GM19395 (cell line): Measurements from ENCODE around the gene SMAD6.

ENCODE experiments used
- ATAC-seq: cut with Tn5 transposase; IDR thresholded peaks from one replicate; pipeline ENCODE4 v1.9.1; 2021; ENCODE audit warnings: mild to moderate bottlenecking, moderate library complexity; ENCODE audit not compliant: unreplicated experiment

SMAD6 gene

DNA sequence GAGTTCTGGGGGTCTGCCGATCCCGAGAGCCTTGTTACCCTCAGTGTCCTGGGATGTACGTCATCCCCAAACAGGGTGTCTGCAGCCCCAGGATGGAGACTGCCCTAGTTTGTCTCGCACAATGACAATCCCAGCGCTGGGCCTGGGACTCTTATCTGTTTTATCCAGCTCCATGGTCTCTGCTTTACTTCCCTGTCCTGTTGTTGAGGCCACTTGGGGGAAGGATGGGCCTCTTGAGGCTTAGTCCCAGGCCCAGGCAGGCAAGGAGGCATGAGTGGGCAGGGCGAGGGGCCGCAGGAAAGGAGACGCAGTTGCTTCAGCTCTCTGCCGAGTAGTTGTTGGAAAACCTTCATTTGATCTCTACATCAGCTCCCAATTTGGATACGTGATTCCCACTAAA, 17.4 kb downstream of the SMAD6 start:
- ATAC-seq = no peak

DNA sequence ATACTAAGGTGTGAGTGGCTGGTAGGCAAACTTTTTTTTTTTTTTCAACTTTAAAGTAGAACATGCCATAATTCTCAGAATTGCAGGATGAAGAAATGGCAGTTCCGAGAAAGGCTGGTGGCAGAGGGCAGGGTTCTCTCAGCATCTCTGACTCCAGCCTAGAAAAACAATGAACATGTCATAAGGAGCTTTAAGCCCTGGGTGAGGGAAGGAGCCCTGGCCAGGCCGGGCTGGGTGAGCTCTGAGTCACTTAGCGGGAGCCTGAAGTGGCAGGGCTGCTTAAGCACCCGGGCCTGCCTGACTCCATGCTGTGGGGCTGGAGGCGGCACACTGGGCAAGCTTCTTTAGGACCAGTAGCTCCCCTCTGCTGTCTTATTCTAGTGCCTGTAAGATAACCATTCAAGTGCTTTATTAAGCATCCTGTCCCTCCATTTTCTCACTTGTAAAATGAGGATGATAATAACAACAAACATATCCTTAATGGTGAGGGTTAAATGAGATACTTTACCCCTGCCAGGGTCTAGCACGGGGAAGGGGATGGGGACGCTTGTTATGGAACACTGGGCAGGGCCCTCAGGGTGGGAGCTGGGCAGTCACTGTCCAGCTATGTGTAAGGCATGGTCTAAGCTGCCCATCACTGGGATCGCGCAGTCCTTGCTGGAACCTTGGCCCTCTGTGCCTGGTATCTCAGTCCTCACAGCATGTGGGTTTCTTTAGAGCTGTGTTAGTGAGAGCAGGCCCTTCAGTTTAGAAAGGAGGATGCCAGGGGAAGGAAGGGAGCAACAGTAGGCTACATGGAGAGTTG, 18.4 kb downstream of the SMAD6 start:
- no peak for ATAC-seq

DNA sequence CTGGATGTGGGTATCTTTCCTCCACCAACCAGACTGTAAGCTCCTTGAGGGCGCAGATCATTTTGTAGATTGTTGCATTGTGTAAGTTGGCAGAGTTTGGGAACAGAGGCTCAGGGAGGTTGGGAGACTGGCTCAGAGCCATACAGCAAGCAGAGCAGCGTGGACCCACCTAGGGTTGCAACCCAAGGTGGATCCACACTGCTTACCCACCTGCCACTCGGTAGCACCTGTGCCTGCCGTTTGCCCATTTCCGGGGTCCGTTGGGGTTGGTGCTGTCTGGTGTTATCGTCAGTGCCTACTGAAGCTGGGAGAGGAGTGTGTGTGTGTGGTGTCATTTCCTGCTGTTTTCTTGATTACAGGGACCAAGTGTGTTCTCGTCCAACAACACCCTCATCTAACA, 19.0 kb downstream of the SMAD6 start:
- ATAC-seq = no peak

DNA sequence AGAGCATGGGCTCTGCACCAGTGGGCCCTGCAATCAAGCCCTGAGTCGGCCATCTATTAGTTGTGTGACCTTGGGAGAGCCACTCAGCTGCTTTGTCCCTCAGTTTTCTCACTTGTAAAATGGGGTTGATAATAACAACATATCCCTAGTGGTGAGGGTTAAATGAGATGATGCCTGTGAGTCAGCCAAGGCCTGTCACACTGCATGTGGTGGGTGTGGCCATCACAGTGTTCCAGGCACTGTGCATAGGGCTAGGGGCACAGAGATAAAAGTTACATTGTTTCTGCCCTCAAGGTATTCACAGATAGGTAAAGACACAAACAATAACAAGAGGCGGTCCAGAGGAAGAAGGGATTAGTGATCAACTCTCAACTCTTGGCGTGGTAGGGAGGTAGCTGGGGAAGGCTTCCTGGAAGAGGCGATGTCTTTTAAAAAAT, 19.5 kb downstream of the SMAD6 start:
- no peak for ATAC-seq

DNA sequence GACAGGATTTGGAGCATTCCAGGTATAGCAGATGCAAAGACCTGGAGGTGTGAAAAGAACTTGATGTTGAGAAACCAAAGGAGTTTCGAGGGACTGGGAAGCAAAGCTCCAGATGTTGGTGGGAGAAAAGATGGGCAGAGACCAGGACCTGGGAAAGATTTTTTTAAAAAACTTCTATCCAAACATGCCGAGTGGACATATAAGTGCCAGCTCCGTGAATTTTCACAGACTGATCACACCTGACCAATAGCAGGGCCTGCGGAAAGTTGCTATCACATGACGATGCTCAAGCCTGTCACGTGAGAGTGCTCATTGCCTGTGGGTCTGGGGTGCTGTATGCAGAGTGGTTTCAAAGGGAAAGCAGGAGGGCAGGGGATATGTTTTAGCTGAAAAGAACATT, 19.9 kb downstream of the SMAD6 start:
- no peak for ATAC-seq

DNA sequence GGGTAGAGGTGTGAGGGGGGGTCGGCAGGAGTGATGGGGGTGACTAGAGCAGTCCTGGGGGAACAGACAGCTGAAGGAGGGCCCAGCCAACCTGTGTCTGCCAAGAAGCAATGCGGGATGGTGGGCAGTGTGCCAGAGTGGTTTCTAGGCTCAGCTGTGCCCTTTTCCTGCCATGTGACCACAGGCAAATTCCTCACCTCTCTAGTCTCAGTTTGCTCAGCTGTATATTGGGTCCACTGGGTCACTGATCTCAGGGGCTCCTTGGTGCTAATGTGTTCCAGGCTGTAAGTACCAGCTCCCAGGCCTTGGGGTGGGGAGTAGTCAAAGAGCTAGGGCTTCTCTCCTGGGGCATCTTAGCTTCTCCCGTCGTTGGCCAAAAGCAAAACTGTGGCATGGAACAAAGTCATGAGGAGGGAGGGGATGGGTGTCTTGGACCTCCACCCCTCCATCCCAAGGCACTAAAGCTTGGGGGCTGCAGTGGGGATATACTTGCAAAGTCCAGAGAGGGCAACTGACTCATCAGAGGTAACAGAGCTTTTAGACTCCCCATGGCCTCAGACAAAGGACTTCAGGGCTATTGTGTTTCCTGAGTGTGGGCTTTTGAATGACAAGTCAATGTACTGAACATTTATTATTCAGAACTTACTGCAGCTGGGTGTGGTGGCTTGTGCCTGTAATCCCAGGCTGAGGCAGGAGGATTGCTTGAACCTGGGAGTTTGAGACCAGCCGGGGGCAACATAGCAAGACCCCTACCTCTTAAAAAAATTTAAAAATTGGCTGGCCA, 20.9 kb downstream of the SMAD6 start:
- no peak for ATAC-seq

DNA sequence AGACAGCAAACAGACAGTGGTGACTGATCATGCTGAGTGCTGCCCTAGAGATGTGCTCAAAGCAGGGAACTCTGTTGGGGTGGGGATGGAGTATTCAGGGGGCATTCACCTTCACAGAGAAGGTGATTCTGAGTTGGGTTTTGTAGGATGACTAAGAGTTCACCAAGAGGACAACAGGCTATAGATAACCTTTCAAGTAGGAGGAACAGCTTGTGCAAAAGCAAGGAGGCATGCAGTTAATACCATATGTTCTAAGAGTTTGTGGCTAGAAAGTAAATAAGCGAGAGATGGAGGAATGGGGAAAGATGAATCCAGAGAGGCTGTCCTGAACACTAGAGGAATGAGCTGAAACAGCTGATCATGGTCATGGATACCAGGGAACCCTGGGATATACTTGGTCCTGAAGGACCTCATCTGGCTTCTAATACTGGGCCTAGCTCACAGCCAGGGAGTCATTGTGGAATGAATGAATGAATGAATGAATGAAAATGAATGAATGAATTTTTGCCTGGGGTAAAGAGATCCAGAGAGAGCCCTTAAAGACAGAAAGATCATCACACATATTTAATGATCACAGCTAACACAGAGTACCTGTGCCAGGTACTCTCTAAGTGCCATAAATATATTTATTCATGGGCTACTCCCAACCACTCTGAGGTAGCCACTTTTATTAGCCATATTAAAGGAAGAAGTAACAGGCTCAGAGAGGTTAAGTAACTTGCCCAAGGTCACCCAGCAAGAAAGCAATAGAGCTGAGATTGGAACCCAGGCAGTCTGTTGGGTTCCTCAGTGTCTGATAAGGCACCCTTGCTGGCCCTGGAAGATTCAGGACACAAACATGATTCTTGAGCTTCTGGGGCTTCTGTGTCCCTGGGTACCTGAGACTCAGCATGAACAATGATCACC, 22.0 kb downstream of the SMAD6 start:
- no peak for ATAC-seq

DNA sequence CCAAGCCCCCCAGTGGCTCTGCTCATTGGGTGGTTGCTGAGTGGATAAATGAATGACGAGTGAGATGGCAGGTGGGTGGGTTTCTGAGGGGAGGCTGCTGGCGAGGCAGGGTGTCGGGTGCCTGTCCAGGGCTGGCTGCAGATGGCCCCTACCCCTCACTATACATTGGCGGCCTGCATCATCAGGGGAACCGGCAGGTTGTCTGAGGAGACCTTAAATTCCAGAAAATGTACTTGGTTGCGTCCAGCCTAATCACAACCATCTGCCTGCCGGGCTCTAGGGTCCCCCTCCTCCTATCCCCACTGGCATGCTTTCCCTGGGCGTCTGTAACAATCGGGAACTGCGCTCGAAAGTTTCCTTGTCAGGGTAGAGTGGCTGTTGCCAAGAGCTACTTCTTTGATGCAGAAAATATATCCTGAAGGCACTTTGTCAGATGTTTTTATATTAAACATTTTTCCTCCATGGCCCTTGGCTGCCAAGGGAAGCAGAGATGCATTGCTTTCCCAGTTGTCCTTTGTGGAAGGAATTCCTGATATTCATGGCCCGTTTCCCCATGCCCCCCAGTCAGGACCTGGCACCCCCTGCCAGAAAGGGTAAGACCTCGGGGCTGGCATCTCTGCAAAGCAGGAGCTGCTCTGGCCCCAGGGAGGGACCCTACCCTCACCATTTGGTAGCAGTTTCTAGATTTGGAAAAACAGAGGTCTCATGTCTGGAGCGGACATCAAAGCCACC, 22.9 kb downstream of the SMAD6 start:
- no peak for ATAC-seq

DNA sequence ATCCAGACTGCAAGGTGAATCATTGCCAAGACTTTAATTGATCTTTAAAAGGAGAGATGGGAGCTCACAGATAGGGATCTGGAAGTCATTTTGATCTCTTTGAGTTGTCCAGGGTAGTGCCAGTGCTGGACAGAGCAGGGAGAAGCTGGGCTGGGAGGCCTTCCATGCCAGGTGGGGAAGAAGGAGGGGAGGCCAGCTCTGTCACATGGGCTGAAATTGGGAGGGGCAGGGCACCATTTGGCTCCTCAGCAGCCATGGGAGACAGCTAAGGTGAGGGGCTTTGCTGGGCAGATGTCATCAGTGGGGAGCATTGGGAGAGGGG, 23.4 kb downstream of the SMAD6 start:
- ATAC-seq = no peak

DNA sequence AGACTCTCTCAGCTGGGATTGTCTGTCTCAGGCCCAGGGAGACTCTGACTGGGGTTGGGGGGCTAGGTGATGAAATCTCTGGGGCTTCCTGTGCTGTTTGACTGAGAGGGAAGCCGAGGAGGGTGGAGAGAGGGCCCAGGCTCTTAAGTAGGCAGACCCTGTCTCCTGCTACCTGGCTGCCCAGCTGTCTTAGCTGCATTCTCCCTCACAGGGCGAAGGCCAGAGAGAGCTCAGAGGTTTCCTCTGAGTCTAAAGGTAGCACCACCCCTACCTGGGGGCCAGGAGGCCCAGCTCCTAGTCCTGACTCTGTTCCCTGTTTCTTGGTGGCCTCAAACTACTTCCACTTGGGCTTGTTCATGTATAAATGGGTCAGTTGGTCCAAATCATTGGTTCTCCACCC, 24.4 kb downstream of the SMAD6 start:
- ATAC-seq = no peak

DNA sequence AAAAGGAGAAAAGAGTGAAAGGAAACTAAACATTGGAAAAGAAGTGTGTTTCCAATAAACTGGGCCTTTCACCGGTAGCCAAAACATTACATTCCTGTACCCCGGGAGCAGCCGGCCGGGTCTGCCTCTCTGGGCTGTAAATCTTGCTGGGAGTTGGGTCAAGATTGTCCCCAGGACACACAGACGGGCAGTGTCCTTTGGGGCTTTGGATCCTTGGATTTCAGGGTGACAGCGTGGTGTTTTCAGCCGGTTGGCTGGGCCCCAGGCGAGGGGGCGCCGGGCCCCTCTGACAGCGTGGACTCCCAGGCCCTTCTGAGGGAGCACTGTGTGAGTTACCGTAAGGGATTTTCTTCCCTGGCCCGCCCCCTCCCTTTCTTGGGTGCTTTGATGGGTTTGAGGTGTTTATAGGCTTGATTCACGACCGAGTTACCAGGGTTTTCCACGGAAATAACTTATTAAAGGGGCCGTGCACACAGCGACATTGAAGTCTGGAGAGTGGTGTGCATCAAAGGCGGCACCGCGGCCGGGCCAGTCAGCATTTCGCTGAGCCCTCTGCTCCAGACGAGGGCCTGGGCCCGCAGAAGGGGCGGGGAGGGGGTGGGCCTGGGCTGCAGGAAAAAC, 27.4 kb downstream of the SMAD6 start:
- ATAC-seq = no peak

DNA sequence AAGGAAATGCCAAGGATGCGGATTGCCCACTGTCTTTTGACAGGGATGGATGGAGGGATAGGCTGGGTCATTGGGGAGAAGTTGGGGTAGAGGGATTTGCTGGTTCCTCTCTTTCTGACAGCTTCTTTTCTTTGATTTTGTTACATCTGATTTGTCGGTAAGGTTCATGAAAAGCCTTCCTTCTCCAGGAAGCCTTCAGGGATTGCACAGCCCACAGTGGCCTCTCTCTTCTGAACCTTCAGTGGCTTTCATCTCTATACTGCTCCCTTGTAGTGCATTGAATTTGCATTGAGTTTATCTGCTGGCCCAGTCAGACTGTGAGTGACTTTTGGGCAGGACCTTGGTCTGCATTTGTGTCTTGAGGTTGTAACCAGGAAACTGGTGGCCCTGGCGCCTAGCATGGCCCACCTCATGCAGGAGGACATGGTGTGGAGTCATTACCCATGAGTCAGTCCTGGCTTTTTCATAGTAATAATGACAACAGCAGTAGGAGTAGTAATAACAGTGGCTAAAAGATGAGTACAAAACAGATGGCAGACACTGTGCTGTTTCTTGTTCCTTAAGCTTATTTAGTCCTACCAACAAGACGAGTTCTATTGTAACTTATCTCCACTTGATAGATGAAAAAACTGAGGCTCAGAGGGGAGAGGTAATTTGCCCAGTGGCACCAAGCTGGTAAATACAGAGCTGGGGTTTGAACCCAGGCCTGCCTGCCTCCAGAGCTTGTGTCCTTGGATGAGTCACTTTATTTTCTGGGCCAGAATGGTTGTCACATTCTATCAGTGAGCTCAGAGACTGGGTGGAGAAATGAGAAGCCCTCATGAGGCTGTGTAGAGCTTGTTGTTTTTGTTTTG, 28.4 kb downstream of the SMAD6 start:
- no peak for ATAC-seq

DNA sequence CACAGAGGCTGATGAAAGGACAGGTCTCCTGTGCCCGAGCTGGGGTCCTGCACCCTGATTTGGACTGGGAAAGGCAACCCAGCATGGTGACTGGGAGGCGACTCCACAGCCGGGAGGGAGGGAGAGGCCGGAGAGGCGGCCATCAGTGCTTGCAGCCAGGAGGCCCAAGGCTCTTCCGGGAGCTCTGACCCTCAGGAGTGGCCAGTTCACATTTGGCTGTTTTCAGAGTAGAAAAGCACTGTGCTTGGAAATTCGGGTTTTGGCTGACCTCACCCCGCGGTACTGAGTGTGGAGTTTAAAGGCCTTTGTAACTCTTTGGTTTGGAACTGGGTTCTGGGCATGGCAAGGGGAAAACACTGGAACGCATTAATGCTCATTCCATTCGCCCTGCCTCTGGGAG, 31.9 kb downstream of the SMAD6 start:
- no peak for ATAC-seq

DNA sequence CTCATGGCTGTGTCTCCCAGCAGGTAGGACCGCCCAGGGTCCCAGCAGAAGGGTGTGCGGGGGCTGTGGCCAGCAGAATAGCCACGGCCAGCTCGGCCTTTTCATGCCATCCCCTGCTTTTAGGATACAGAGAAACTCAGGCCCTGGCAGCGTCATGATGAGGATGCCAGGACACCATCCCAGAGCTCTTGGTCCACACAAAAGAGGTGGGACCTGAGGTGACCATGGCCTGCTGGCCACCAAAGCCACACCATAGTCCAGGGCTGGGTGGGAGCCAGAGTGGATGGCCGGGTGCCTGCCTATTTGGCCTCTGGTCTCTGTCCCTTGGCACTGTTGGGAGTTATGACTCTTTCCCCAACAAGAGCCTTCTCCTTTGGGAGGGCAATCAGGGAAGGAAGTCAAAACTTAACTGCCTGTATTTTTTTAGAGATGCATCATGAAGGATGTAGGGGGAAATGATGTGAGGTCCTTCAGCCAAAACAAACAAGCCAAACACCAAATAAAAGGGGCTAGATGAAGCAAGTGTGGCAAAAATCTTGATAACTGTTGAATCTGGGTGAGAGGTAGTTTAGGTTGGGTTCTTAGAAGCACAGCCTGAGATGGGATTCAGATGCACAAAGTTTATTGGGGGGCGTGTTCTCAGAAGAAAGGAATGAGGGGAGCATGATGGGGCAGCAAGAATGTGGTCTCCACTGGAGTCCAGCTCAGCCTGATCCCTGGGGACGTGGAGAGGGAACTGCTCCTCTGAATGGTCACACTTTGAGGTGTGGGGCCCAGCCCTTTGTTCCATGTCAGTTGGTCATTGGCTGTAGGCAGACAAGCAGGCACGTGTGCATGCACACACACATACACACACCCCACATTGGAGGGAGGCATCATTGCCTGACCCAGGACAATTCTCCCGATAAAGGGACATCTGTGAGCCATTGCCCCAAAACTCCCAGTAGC, 33.2 kb downstream of the SMAD6 start:
- ATAC-seq = no peak

DNA sequence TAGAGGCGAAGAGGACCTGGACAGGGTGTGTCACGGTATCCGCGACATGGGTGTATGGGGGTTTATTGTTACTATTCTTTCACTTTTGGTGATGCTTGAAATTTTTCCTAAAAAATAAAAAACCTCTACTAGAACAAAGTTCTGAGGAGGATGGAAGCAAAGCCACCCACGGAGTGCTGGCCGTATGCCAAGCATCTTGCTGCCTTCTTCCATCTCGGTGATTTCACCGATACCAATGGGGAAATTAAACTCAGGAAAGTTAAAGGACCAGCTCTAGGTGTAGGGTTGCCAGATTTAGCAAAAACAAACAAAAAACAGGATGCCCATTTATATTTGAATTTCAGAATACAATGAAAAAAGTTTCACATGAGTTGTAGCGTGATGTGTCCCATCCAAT, 33.9 kb downstream of the SMAD6 start:
- ATAC-seq = no peak

DNA sequence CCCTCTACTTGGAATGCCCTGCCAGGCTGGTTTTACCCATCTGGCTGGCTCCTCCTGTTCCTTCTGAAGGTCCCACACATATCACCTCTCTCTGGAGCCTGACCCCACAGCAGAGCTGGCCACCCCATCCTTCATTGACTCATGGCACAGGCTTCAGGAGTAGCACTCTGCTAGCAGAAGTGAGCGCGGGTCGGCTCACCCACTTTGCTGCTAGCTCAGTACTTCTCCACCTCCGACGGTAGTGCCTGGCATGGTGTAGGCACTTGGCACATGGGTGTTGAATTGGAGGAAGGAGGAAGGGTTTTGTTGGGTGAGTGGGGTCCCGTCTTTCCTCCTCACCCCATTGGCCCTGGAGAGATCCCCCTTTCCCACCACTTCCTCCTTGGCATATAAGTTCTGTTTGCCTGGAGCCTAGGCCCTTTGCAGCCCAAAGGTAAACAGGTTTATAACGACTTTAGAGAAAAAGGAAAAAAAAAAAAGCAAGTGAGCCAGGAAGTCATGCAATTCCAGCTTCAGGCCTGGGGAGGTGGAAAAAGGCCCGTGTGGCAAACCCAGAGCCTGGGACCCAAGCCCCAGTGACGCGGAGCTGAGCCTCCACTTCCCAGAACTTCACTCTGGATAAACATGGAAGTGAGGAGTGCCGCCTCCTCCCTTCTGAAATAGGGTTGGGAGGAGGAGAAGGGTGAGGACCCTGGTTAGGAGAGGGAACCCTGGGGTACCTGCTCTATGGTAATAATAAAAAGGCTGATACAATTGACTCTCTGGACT, 35.4 kb downstream of the SMAD6 start:
- no peak for ATAC-seq

DNA sequence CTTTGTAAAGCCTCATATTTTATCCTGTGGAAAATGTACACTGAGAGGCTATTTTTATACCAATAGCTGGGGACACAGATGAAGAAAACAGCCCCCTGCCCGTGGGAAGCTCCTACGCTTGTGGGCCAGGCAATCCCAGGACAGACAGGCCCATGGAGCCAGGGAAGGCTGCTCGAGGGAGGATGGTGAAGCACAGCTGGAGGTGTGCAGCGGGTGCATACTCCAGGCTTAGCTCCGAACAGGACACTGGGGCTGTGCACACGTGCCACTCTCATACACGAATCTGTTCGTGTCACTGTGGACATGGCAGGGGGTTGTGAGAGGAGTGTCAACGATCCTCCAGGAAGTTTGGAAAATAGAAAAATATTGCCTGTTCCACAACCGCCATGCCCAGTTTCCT, 36.1 kb downstream of the SMAD6 start:
- ATAC-seq = no peak

DNA sequence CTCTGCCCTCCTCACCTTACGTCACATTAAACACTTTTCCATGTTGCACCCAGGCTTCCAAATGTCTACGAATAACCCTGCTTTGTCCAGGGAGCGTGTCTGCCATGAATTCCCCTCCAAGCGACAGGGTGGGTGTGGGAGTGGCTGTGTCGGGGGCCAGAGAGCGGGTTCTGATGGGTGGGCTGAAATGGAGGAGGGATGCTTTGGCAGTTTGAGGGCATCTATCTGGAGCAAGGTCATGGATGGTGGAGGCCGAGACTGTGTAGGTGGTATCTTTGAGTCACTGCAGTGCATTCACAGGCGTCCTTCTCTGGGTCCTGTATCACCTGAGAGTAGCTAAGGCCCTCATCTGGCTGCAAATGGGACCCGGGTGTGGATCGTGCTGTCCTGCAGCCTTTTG, 36.6 kb downstream of the SMAD6 start:
- no peak for ATAC-seq
